A549 (cell line): Measurements from ENCODE around the gene ARHGEF7.

ENCODE experiments used
- CBX2 ChIP-seq: fragments of 200-600 bp; sonication (generic); IDR thresholded peaks from 2 replicates; pipeline ENCODE4 v1.6.1; 2016; ENCODE audit warnings: low read depth, mild to moderate bottlenecking, borderline replicate concordance
- FOSB ChIP-seq: fragments of 250-450 bp; sonication (Bioruptor Pico); IDR thresholded peaks from 2 replicates; pipeline ENCODE4 v1.5.0; 2020; ENCODE audit warnings: mild to moderate bottlenecking, moderate library complexity
- NR3C1 ChIP-seq: fragments of >200 bp; sonication (Bioruptor Twin); formaldehyde crosslinking; IDR thresholded peaks from 3 replicates; pipeline ENCODE4 v1.6.1; 2017
- POLR2A ChIP-seq: IDR thresholded peaks from 2 replicates; pipeline ENCODE4 v1.6.1; 2012; ENCODE audit warnings: mild to moderate bottlenecking, low read length
- RCOR1 ChIP-seq: fragments of 150-350 bp; IDR thresholded peaks from 2 replicates; pipeline ENCODE4 v1.6.1; 2014; ENCODE audit warnings: antibody characterized with exemption, low read length, low read depth
- TF ChIP-seq, protein P1 (sequence below): fragments of >200 bp; sonication (Bioruptor Twin); formaldehyde crosslinking; IDR thresholded peaks from 3 replicates; pipeline ENCODE4 v1.5.1; 2016
- TF ChIP-seq, protein P2 (sequence below): fragments of 250-450 bp; sonication (Bioruptor Pico); IDR thresholded peaks from 2 replicates; pipeline ENCODE4 v1.5.0; 2020; ENCODE audit warnings: low read depth, mild to moderate bottlenecking, moderate library complexity

DNA sequence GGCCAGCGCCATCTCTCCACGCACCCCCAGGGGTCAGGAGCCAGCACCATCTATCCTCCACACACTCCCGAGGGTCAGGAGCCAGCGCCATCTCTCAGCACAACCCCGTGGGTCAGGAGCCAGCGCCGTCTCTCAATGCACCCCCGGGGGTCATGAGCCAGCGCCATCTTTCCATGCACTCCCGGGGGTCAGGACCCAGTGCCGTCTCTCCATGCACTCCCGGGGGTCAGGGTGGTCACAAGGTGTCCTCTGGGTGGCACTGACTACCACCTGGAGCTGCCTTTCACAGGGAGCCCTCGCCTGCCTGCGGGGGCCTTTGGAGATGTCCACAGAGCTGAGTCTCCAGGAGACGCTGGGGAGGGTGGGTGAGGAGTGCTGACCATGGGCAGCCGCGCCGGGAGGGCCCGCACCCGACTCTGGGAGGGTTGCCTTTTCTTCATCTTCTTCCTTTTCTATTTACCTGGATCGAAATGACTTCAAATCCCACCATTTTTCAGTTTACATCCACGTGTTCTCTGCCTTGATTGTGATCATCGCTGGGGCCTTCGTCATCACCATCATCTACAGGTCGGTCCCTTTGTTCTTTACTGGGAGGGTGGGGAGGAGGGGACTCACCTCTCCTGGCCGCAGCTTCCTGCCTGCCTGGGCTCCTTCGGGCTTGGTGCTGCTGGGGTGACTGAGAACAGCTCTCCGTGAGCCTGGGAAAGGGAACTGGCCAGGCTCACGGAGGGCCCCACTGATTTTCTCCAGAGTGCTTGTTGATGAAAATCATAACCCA is 224.4 kb downstream of the ARHGEF7 start:
- TF ChIP-seq CBX2 (no peak), NR3C1 (no peak), RCOR1 (no peak), POLR2A (no peak), FOSB (CRISPR knock-in tag) (no peak)
- TF ChIP-seq, protein P1, sequence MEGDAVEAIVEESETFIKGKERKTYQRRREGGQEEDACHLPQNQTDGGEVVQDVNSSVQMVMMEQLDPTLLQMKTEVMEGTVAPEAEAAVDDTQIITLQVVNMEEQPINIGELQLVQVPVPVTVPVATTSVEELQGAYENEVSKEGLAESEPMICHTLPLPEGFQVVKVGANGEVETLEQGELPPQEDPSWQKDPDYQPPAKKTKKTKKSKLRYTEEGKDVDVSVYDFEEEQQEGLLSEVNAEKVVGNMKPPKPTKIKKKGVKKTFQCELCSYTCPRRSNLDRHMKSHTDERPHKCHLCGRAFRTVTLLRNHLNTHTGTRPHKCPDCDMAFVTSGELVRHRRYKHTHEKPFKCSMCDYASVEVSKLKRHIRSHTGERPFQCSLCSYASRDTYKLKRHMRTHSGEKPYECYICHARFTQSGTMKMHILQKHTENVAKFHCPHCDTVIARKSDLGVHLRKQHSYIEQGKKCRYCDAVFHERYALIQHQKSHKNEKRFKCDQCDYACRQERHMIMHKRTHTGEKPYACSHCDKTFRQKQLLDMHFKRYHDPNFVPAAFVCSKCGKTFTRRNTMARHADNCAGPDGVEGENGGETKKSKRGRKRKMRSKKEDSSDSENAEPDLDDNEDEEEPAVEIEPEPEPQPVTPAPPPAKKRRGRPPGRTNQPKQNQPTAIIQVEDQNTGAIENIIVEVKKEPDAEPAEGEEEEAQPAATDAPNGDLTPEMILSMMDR: no peak
- TF ChIP-seq, protein P2, sequence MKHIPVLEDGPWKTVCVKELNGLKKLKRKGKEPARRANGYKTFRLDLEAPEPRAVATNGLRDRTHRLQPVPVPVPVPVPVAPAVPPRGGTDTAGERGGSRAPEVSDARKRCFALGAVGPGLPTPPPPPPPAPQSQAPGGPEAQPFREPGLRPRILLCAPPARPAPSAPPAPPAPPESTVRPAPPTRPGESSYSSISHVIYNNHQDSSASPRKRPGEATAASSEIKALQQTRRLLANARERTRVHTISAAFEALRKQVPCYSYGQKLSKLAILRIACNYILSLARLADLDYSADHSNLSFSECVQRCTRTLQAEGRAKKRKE (CRISPR knock-in tag): no peak
